ENCODE data around the gene ASCL5.

DNA sequence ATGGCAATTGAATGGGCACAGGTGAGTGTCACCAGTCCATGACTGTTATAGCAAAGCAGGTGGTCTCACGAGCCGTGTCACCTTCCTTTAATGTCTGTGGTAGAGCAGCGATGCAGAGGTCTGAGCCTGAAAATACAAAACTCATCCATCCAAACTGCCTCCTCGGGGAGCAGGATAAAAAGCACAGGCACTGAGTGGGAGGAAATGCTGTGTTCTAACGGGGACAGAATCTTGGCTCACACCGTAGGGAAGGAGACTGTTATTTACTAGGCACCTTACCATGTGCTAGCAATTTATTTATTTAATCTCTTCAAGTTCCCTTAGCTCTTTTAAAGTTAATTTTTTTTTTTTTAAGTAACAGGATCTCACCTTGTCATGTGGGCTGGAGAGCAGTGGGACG, 1.2 kb downstream of the ASCL5 start:
- TF ChIP-seq, protein P1, sequence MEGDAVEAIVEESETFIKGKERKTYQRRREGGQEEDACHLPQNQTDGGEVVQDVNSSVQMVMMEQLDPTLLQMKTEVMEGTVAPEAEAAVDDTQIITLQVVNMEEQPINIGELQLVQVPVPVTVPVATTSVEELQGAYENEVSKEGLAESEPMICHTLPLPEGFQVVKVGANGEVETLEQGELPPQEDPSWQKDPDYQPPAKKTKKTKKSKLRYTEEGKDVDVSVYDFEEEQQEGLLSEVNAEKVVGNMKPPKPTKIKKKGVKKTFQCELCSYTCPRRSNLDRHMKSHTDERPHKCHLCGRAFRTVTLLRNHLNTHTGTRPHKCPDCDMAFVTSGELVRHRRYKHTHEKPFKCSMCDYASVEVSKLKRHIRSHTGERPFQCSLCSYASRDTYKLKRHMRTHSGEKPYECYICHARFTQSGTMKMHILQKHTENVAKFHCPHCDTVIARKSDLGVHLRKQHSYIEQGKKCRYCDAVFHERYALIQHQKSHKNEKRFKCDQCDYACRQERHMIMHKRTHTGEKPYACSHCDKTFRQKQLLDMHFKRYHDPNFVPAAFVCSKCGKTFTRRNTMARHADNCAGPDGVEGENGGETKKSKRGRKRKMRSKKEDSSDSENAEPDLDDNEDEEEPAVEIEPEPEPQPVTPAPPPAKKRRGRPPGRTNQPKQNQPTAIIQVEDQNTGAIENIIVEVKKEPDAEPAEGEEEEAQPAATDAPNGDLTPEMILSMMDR (IDR thresholded peaks at IDR 0.05): no peak
- no peak for TF ChIP-seq POLR2A (IDR thresholded peaks at IDR 0.05)
